Right atrium auricular region (tissue), 2 donors: Measurements from ENCODE around the gene ADCY4. TPM values are rescaled to one million over a fixed set of nuclear protein-coding genes. Genes with fewer than 3 reads are reported as not detected.
A peak's percentile ranks its signal among the peaks of the same experiment; 100 is the strongest.
"Not testable (repeated sequence)": the region's sequence is repeated elsewhere in the genome, so short reads cannot be mapped to it uniquely, and the experiment has no call there.

ENCODE experiments used
- DNase-seq: peaks from one replicate; pipeline ENCODE4 v3.0.0-alpha.2; 2019; ENCODE audit warnings: low spot score
- H3K27ac ChIP-seq, 2 donors: fragments of 200-600 bp; sonication (generic); 1 replicate in 1 of 2; 2 replicates in 1 of 2; pipeline ENCODE4 v1.5.1; 2016 to 2019
- H3K27me3 ChIP-seq, 2 donors: fragments of 200-600 bp; sonication (generic); one replicate each; pipeline versions ENCODE4 v1.5.1 to v1.6.0; 2017 to 2019
- H3K36me3 ChIP-seq: fragments of 200-600 bp; sonication (generic); one replicate; pipeline ENCODE4 v1.5.1; 2016
- H3K4me1 ChIP-seq, 2 donors: fragments of 200-600 bp; sonication (generic); one replicate each; pipeline versions ENCODE4 v1.5.1 to v1.6.0; 2017 to 2019
- H3K4me3 ChIP-seq, 2 donors: fragments of 200-600 bp; sonication (generic); 1 replicate in 1 of 2; 2 replicates in 1 of 2; pipeline ENCODE4 v1.5.1; 2017 to 2019; ENCODE audit warnings: mild to moderate bottlenecking in 1 of 2, moderate library complexity in 1 of 2
- H3K9me3 ChIP-seq, 2 donors: fragments of 200-600 bp; sonication (generic); one replicate each; pipeline ENCODE4 v1.5.1; 2019
- total RNA-seq, 2 donors: library from RNA; depleted of rRNA; stranded (reverse); fragments of >200 nt; gene quantifications; one replicate each; pipeline ENCODE4 v1.1.0, GENCODE V29; 2016
- TF ChIP-seq, protein P1 (sequence below), 2 donors: fragments of 200-600 bp; sonication (generic); IDR thresholded peaks; one replicate each; pipeline ENCODE4 v1.5.1; 2019; ENCODE audit warnings: antibody characterized with exemption in 2 of 2

ADCY4 gene
- total RNA-seq, 2 donors from 2014 or later = 17.1 to 25.5 TPM

DNA sequence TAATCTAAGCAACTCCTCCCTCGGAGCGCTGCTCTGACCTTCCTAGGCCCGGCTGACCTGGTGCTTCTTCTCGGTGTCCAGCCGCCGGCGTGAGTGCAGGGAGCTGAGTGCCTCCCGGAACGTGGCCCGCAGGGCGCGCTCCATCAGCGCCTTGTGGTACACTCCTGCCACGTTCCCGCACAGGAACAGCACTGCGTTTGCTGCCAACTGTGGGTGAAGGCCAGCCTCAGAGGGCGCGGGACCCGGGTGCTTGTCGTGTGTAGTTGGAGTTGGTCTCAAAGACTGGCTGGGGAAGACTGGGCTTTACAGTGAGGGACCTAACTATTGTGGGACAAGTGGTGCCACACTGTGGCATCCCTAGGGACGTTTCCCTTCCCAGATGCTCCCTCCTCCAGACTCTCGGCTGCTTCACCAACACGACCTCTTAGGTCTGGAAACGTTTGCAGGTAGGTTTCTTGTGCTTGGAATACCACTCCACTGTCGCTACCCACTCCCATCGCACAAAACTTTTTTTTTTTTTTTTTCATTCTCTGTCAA is 3.1 kb downstream of the ADCY4 start:
- peaks cover 0 to 40% of the 10 kb centered on the region in 2 donors for H3K4me1 ChIP-seq
- TF ChIP-seq, protein P1, sequence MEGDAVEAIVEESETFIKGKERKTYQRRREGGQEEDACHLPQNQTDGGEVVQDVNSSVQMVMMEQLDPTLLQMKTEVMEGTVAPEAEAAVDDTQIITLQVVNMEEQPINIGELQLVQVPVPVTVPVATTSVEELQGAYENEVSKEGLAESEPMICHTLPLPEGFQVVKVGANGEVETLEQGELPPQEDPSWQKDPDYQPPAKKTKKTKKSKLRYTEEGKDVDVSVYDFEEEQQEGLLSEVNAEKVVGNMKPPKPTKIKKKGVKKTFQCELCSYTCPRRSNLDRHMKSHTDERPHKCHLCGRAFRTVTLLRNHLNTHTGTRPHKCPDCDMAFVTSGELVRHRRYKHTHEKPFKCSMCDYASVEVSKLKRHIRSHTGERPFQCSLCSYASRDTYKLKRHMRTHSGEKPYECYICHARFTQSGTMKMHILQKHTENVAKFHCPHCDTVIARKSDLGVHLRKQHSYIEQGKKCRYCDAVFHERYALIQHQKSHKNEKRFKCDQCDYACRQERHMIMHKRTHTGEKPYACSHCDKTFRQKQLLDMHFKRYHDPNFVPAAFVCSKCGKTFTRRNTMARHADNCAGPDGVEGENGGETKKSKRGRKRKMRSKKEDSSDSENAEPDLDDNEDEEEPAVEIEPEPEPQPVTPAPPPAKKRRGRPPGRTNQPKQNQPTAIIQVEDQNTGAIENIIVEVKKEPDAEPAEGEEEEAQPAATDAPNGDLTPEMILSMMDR (IDR thresholded peaks at IDR 0.05) = no peak
- H3K27me3 ChIP-seq = peaks cover 0 to 4% of the 10 kb centered on the region in 2 donors
- no peak for DNase-seq
- H3K36me3 ChIP-seq = no peaks in the 10 kb centered on the region
- H3K27ac ChIP-seq = no peak overlapping the region
- H3K4me3 ChIP-seq = no peak overlapping the region
- no peaks in the 10 kb centered on the region for H3K9me3 ChIP-seq

DNA sequence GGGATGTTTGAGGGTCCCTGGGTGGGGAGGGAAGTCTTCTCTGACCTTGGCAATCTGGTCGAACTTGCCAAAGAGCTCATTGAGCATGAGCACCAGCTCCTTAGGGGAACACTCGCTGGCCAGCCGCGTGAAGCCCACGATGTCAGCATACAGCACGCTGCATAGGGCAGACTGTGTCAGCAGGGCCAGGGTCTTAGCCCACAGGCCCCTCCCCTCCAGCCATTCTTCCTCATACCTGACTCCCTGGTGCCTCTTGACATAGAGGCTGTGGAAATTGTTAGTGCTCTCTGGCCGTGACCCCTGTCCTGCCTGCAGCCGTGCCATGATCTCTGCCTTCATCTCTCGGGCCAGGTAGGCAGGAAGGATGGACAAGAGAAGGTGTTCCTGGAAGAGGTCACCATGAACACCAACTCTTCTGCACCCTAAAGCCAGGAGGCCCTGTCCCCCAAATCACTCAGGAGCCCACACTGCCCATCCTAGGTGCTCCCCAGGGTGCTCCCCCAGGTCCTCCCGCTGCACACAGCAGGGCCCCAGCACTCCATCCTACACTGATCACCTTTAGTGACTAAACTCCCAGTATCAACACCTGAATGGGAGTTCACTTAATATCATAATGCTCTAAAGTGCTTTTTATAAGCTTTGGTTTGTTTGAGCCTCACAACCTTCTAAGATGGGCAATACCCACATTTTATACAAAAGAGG is 3.7 kb downstream of the ADCY4 start:
- Histone ChIP-seq H3K9me3 (no peaks in the 10 kb centered on the region), H3K4me3 (no peak overlapping the region), H3K27me3 (peaks cover 0 to 4% of the 10 kb centered on the region in 2 donors), H3K36me3 (no peaks in the 10 kb centered on the region), H3K27ac (no peak overlapping the region), H3K4me1 (peaks cover 0 to 40% of the 10 kb centered on the region in 2 donors)
- TF ChIP-seq, protein P1 (IDR thresholded peaks at IDR 0.05) = no peak
- no peak for DNase-seq

DNA sequence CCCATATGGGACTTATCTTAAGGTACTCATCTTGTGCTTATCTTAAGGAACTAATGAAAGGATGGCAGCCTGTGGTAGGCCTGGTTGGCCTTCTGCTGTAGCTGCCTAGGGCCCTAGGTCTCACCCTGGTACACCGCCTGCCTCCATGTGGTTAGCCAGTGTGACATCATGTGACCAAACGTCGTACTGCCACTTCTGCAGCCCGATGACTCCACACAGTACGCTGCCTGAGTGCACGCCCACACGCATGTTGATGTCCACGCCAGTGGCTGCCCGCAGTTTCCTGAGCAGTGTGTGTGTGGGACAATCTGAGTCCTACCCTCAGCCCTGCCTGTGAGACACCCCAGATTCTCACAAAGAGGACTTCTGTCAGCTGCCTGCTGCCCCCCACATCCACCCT is 5.1 kb downstream of the ADCY4 start:
- DNase-seq = no peak
- TF ChIP-seq, protein P1 (IDR thresholded peaks at IDR 0.05) = no peak
- no peak overlapping the region for H3K27ac ChIP-seq

DNA sequence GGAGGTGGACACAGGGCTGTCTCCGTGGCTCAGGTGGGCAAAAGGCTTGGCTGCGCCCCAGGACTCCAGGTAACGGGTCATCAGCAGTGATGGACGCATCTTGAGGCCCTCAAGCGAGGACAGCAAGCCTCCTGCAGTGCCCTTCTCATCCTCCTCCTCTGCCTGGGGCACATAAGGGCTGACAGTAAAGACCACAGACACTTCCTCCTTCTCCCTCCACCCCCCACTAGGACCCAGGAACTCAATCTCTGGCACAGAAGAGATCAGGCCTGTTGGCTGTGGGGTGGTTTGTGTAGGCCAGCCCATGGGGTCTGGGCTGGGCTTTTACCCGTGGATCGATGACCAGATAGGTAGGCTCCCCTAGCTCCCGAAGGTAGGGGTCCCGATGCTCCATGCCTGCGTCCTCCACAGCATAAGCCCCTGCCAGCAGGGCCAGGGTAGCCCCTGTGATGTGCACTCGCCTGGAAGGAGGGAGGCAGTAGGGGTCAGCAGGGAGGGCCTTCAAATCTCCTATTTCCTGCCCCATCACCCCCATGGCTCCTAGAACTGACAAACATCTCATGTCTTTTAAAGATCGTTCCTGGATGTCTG is 5.7 kb downstream of the ADCY4 start:
- Histone ChIP-seq H3K27ac (no peak overlapping the region), H3K27me3 (no peaks in the 10 kb centered on the region), H3K4me3 (no peak overlapping the region), H3K4me1 (peaks cover 0 to 23% of the 10 kb centered on the region in 2 donors), H3K9me3 (no peaks in the 10 kb centered on the region), H3K36me3 (no peaks in the 10 kb centered on the region)
- TF ChIP-seq, protein P1 (IDR thresholded peaks at IDR 0.05) = no peak
- DNase-seq = no peak

More for the DNA sequence above, 5.1 kb downstream of the ADCY4 start:
- Histone ChIP-seq H3K36me3 (no peaks in the 10 kb centered on the region), H3K9me3 (no peaks in the 10 kb centered on the region), H3K4me1 (peaks cover 0 to 29% of the 10 kb centered on the region in 2 donors), H3K27me3 (peaks cover 0 to 4% of the 10 kb centered on the region in 2 donors), H3K4me3 (no peak overlapping the region)

DNA sequence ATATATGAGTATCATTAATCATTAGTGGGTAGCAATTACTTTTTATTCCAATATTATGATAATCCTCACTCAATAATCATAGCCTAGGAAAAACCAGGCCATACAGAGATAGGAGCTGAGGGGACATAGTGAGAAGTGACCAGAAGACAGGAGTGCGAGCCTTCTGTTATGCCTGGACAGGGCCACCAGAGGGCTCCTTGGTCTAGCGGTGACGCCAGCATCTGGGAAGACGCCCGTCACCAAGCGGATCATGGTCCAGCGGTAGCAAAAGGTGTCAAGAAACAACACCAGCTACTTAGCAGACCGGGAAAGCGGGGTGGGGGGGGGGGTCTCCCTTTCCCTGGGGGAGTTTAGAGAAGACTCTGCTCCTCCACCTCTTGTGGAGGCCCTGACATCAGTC is 7.0 kb downstream of the ADCY4 start:
- DNase-seq, H3K27ac ChIP-seq, H3K27me3 ChIP-seq, H3K36me3 ChIP-seq, H3K4me3 ChIP-seq, H3K9me3 ChIP-seq: not testable (repeated sequence)
- H3K4me1 ChIP-seq = peaks cover 0 to 11% of the 10 kb centered on the region in 2 donors
- TF ChIP-seq, protein P1 (IDR thresholded peaks at IDR 0.05) = peak; percentile 60 to 67
